ENCODE data around the gene ENGASE.

ENGASE gene

GRCh38 chr17:79053251-79053925 lies 21.2 kb upstream of the ENGASE start:
- no peak for TF ChIP-seq CTCF (IDR thresholded peaks at IDR 0.05; ENCODE audit: control insufficient read depth, extremely low read depth, insufficient read depth)
- DNase-seq (ENCODE audit: low read depth), result no peak
- H3K4me3 ChIP-seq (ENCODE audit: low read depth, low read length), result no peak overlapping the region

- H3K4me3 ChIP-seq (ENCODE audit: low read depth, low read length), result no peak overlapping the region
- DNase-seq (ENCODE audit: low read depth), result no peak
- no peak for TF ChIP-seq CTCF (IDR thresholded peaks at IDR 0.05; ENCODE audit: control insufficient read depth, extremely low read depth, insufficient read depth)
These were observed 20.2 kb upstream of the ENGASE start for GRCh38 chr17:79054200-79054960.

- H3K4me3 ChIP-seq (ENCODE audit: low read depth, low read length), result no peak overlapping the region
- TF ChIP-seq CTCF (IDR thresholded peaks at IDR 0.05; ENCODE audit: control insufficient read depth, extremely low read depth, insufficient read depth), result no peak
- DNase-seq (ENCODE audit: low read depth), result no peak
These were observed 19.4 kb upstream of the ENGASE start for GRCh38 chr17:79055197-79055596.

- TF ChIP-seq CTCF (IDR thresholded peaks at IDR 0.05; ENCODE audit: control insufficient read depth, extremely low read depth, insufficient read depth), result no peak
- DNase-seq (ENCODE audit: low read depth), result no peak
These were observed 16.8 kb upstream of the ENGASE start for GRCh38 chr17:79057737-79058385.

GRCh38 chr17:79062691-79063090 lies 11.9 kb upstream of the ENGASE start:
- no peak for DNase-seq (ENCODE audit: low read depth)
- no peak for TF ChIP-seq CTCF (IDR thresholded peaks at IDR 0.05; ENCODE audit: control insufficient read depth, extremely low read depth, insufficient read depth)

More at GRCh38 chr17:79057737-79058385, 16.8 kb upstream of the ENGASE start:
- no peak overlapping the region for H3K4me3 ChIP-seq (ENCODE audit: low read depth, low read length)

GRCh38 chr17:79064026-79064425 lies 10.6 kb upstream of the ENGASE start:
- no peak overlapping the region for H3K4me3 ChIP-seq (ENCODE audit: low read depth, low read length)
- no peak for TF ChIP-seq CTCF (IDR thresholded peaks at IDR 0.05; ENCODE audit: control insufficient read depth, extremely low read depth, insufficient read depth)
- no peak for DNase-seq (ENCODE audit: low read depth)

More at GRCh38 chr17:79062691-79063090, 11.9 kb upstream of the ENGASE start:
- H3K4me3 ChIP-seq (ENCODE audit: low read depth, low read length), result no peak overlapping the region

Measured in LNCaP clone FGC (cell line).